ENCODE measurements around the gene ACBD6.

ACBD6 gene

DNA sequence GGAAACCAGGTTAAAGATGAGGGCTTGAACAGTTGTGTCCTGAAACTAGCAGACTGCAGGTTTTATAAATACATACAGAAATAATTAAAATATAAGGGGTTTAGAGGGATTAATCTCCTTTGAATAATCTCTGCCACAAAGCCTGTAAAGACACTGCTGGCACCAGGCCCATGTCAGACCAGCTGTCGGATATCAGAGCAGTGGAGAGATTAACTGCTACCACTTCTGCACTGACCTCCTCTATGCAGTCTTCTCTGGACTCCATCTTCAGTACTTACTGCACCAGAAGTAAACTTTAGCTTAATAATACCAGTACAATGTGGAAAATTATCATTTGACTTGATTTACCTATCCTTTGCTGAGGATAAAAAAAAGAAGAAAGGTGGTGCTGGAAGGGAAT, 143.7 kb downstream of the ACBD6 start:
- TF ChIP-seq, protein P1, sequence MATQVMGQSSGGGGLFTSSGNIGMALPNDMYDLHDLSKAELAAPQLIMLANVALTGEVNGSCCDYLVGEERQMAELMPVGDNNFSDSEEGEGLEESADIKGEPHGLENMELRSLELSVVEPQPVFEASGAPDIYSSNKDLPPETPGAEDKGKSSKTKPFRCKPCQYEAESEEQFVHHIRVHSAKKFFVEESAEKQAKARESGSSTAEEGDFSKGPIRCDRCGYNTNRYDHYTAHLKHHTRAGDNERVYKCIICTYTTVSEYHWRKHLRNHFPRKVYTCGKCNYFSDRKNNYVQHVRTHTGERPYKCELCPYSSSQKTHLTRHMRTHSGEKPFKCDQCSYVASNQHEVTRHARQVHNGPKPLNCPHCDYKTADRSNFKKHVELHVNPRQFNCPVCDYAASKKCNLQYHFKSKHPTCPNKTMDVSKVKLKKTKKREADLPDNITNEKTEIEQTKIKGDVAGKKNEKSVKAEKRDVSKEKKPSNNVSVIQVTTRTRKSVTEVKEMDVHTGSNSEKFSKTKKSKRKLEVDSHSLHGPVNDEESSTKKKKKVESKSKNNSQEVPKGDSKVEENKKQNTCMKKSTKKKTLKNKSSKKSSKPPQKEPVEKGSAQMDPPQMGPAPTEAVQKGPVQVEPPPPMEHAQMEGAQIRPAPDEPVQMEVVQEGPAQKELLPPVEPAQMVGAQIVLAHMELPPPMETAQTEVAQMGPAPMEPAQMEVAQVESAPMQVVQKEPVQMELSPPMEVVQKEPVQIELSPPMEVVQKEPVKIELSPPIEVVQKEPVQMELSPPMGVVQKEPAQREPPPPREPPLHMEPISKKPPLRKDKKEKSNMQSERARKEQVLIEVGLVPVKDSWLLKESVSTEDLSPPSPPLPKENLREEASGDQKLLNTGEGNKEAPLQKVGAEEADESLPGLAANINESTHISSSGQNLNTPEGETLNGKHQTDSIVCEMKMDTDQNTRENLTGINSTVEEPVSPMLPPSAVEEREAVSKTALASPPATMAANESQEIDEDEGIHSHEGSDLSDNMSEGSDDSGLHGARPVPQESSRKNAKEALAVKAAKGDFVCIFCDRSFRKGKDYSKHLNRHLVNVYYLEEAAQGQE (IDR thresholded peaks at IDR 0.05; ENCODE audit: insufficient replicate concordance, low read depth) = no peak
- TF ChIP-seq, protein P2, sequence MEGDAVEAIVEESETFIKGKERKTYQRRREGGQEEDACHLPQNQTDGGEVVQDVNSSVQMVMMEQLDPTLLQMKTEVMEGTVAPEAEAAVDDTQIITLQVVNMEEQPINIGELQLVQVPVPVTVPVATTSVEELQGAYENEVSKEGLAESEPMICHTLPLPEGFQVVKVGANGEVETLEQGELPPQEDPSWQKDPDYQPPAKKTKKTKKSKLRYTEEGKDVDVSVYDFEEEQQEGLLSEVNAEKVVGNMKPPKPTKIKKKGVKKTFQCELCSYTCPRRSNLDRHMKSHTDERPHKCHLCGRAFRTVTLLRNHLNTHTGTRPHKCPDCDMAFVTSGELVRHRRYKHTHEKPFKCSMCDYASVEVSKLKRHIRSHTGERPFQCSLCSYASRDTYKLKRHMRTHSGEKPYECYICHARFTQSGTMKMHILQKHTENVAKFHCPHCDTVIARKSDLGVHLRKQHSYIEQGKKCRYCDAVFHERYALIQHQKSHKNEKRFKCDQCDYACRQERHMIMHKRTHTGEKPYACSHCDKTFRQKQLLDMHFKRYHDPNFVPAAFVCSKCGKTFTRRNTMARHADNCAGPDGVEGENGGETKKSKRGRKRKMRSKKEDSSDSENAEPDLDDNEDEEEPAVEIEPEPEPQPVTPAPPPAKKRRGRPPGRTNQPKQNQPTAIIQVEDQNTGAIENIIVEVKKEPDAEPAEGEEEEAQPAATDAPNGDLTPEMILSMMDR (IDR thresholded peaks at IDR 0.05; ENCODE audit: insufficient read depth, low read length) = no peak
- no peak for TF ChIP-seq POLR2AphosphoS5 (IDR thresholded peaks at IDR 0.05; ENCODE audit: low read depth)
- DNase-seq (ENCODE audit: low read depth in 1 of 2, low spot score in 1 of 2) = no peak
- no peak overlapping the region for H3K27ac ChIP-seq (replicated peaks)
- no peak overlapping the region for H3K4me3 ChIP-seq (replicated peaks; ENCODE audit: insufficient read depth, low read length)
- H3K27me3 ChIP-seq (ENCODE audit: insufficient read depth, poor library complexity, severe bottlenecking) = no peaks in the 10 kb centered on the region

DNA sequence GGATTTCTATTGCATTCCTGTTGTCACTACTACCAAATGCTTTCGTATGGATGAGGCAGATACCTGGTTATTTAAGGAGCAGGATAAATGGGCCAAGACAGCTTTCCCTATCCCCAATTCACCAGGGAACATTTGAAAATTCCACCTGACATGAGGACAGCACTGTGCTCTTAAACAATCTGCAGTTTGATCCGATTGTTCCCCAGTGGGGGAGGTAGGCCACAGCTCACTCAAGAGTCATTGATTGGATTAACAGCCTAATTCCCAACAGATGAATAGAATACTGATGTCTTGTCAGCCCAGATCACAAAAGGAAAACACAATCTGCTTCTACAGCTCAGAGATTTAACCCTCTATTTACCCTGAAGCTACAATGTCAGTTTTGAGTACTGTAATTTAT, 148.4 kb downstream of the ACBD6 start:
- no peak overlapping the region for H3K27ac ChIP-seq (replicated peaks)
- no peaks in the 10 kb centered on the region for H3K27me3 ChIP-seq (ENCODE audit: insufficient read depth, poor library complexity, severe bottlenecking)

DNA sequence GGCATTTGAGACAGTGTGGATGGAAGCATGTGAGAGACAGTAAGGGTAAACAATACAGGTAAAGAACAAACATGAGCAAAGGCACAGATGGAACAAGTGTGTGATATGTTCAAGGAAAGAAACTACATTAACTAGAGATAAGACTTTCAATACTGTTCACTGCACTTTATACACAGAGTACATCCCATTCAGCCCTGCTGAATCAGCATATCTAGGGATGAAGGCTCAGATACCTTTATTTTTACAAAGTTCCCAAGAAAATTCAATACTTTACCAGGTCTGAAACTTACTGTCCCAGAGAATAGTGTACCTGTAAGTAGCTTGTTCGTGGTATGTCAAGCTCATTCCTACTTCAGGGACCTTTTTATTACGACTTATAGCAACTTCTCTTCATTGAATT, 149.8 kb downstream of the ACBD6 start:
- no peak overlapping the region for H3K4me3 ChIP-seq (replicated peaks; ENCODE audit: insufficient read depth, low read length)
- H3K27me3 ChIP-seq (ENCODE audit: insufficient read depth, poor library complexity, severe bottlenecking) = no peaks in the 10 kb centered on the region
- no peak overlapping the region for H3K27ac ChIP-seq (replicated peaks)
- TF ChIP-seq, protein P2 (IDR thresholded peaks at IDR 0.05; ENCODE audit: insufficient read depth, low read length) = no peak
- TF ChIP-seq, protein P1 (IDR thresholded peaks at IDR 0.05; ENCODE audit: insufficient replicate concordance, low read depth) = no peak
- no peak for TF ChIP-seq GABPA (IDR thresholded peaks at IDR 0.05; ENCODE audit: low read depth)
- no peak for TF ChIP-seq SPI1 (IDR thresholded peaks at IDR 0.05; ENCODE audit: borderline replicate concordance, low read depth)
- no peak for TF ChIP-seq POLR2AphosphoS5 (IDR thresholded peaks at IDR 0.05; ENCODE audit: low read depth)
- no peak for DNase-seq (ENCODE audit: low read depth in 1 of 2, low spot score in 1 of 2)

More for the DNA sequence above, 148.4 kb downstream of the ACBD6 start:
- H3K4me3 ChIP-seq (replicated peaks; ENCODE audit: insufficient read depth, low read length) = no peak overlapping the region
- TF ChIP-seq, protein P2 (IDR thresholded peaks at IDR 0.05; ENCODE audit: insufficient read depth, low read length) = no peak
- TF ChIP-seq, protein P1 (IDR thresholded peaks at IDR 0.05; ENCODE audit: insufficient replicate concordance, low read depth) = no peak
- TF ChIP-seq SPI1 (IDR thresholded peaks at IDR 0.05; ENCODE audit: borderline replicate concordance, low read depth) (no peak), POLR2AphosphoS5 (IDR thresholded peaks at IDR 0.05; ENCODE audit: low read depth) (no peak), GABPA (IDR thresholded peaks at IDR 0.05; ENCODE audit: low read depth) (no peak)
- DNase-seq (ENCODE audit: low read depth in 1 of 2, low spot score in 1 of 2) = no peak
